Sigmoid colon (tissue), 4 donors: ENCODE results near the gene CYGB.

Experiments
- CTCF ChIP-seq, 4 experiments: fragments of 450-650 bp in 3 of 4; fragments of 200-600 bp in 1 of 4; IDR thresholded peaks; one replicate each; pipeline ENCODE4 v1.5.1; 2016 to 2019; ENCODE audit warnings: antibody characterized with exemption in 4 of 4, mild to moderate bottlenecking in 3 of 4, moderate library complexity in 2 of 4
- EP300 ChIP-seq, 4 donors: sonication (generic); formaldehyde crosslinking; IDR thresholded peaks; one replicate each; pipeline ENCODE4 v1.6.1; 2017; ENCODE audit warnings: antibody characterized with exemption in 4 of 4
- POLR2A ChIP-seq, 2 donors: fragments of 450-650 bp; IDR thresholded peaks; one replicate each; pipeline ENCODE4 v1.6.1; 2016; ENCODE audit warnings: antibody characterized with exemption in 2 of 2, mild to moderate bottlenecking in 2 of 2, moderate library complexity in 2 of 2
- POLR2AphosphoS5 ChIP-seq, 4 donors: sonication (generic); formaldehyde crosslinking; IDR thresholded peaks; one replicate each; pipeline ENCODE4 v1.6.1; 2017; ENCODE audit warnings: antibody characterized with exemption in 4 of 4

- TF ChIP-seq CTCF (IDR thresholded peaks at IDR 0.05): no peak
- no peak for TF ChIP-seq POLR2A (IDR thresholded peaks at IDR 0.05)
- TF ChIP-seq EP300 (IDR thresholded peaks at IDR 0.05): no peak
- TF ChIP-seq POLR2AphosphoS5 (IDR thresholded peaks at IDR 0.05): no peak
These were observed 276 bp downstream of the CYGB start for GRCh38 chr17:76537288-76537577.
